BJ (cell line): ENCODE measurements around the gene FOXO4. TPM values are rescaled to one million over a fixed set of nuclear protein-coding genes. Genes with fewer than 3 reads are reported as not detected.

ENCODE experiments used
- CTCF ChIA-PET: fragments of 350-600 bp; formaldehyde crosslinking; extraction: SDS; loops from one replicate; lab custom pipeline; 2021; ENCODE audit warnings: antibody characterized with exemption, inconsistent platforms; lab: Yijun Ruan, JAX
- POLR2A ChIA-PET: fragments of 300-600 bp; sonication (Branson Sonifier 250); formaldehyde crosslinking; extraction: SDS; loops from one replicate; lab custom pipeline; 2021; ENCODE audit warnings: antibody characterized with exemption; lab: Charles Lee
- DNase-seq: peaks from one replicate; pipeline ENCODE4 v3.0.0-alpha.2; 2011; ENCODE audit warnings: low read depth
- H3K27me3 ChIP-seq: 2 replicates; pipeline ENCODE4 v1.6.0; 2011; ENCODE audit warnings: low read length; ENCODE audit not compliant: control insufficient read depth, insufficient read depth
- H3K36me3 ChIP-seq: 2 replicates; pipeline ENCODE4 v1.5.1; 2011; ENCODE audit warnings: low read length; ENCODE audit not compliant: control insufficient read depth, insufficient read depth
- H3K4me3 ChIP-seq: 2 replicates; pipeline ENCODE4 v1.5.1; 2011; ENCODE audit warnings: low read depth, mild to moderate bottlenecking, control low read depth, low read length
- polyA plus RNA-seq: library from polyadenylated mRNA; depleted of rRNA; stranded (reverse); fragments of >200 nt; gene quantifications from 2 replicates; pipeline ENCODE4 v1.2.3, GENCODE V29; 2011
- TF ChIP-seq, protein P1 (sequence below): IDR thresholded peaks from 2 replicates; pipeline ENCODE4 v1.5.1; 2011; ENCODE audit warnings: low read depth, mild to moderate bottlenecking, control low read depth, inconsistent platforms, low read length, moderate library complexity; ENCODE audit not compliant: insufficient read depth

The FOXO4 gene
- polyA plus RNA-seq, 1 experiment: 2.4 TPM

DNA sequence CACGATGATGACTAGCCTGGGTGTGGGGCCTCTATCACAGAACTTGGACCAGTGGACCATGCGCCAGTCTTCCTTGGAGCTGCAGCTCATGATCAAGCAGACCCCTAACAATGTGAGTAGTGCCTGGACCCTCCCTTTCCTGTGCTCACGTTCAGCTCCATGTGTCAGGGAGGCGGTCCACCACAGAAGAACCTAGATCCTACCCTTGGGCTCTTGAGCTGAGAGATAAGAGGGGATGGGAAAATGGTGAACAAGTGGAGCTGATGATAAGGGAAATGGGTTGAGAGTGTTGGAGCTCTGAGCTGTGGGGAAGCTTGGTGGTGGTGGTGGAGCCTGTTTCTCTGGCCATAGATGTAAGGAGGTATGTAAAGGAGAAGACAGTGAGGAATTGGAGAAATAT lies 35.9 kb downstream of the FOXO4 start:
- ChIA-PET POLR2A (no interaction called here), CTCF (interaction anchor here (0.9 to 3.9 kb wide), 4 partner anchors 11 to 161 kb away, joined by 3 to 19 read pairs (median 4); no protein-coding TSS in a partner anchor)
- TF ChIP-seq, protein P1, sequence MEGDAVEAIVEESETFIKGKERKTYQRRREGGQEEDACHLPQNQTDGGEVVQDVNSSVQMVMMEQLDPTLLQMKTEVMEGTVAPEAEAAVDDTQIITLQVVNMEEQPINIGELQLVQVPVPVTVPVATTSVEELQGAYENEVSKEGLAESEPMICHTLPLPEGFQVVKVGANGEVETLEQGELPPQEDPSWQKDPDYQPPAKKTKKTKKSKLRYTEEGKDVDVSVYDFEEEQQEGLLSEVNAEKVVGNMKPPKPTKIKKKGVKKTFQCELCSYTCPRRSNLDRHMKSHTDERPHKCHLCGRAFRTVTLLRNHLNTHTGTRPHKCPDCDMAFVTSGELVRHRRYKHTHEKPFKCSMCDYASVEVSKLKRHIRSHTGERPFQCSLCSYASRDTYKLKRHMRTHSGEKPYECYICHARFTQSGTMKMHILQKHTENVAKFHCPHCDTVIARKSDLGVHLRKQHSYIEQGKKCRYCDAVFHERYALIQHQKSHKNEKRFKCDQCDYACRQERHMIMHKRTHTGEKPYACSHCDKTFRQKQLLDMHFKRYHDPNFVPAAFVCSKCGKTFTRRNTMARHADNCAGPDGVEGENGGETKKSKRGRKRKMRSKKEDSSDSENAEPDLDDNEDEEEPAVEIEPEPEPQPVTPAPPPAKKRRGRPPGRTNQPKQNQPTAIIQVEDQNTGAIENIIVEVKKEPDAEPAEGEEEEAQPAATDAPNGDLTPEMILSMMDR: no peak
- no peak for DNase-seq
- Histone ChIP-seq H3K27me3 (no peaks in the 10 kb centered on the region), H3K4me3 (no peak overlapping the region), H3K36me3 (peaks cover 22% of the 10 kb centered on the region)

DNA sequence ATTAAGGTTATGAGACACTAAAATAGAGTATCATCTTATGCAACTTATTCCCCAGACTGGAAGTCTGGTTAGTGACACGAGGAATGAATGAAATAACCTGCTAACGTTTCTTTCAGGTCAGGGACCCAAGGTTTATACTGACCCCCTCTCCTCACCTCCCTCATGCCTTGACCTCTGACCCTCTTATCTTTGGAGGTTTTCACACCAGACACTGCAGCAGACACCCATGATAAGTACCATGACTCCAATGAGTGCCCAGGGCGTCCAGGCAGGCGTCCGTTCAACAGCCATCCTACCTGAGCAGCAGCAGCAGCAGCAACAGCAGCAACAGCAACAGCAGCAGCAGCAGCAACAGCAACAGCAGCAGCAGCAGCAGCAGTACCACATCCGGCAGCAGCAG lies 44.8 kb downstream of the FOXO4 start:
- no peak for DNase-seq
- CTCF ChIA-PET: no interaction called here
- Histone ChIP-seq H3K36me3 (peaks cover 7% of the 10 kb centered on the region; the same call in 1 of the 2 replicates), H3K27me3 (no peaks in the 10 kb centered on the region), H3K4me3 (no peak overlapping the region)
- POLR2A ChIA-PET: no interaction called here
- TF ChIP-seq, protein P1: no peak

DNA sequence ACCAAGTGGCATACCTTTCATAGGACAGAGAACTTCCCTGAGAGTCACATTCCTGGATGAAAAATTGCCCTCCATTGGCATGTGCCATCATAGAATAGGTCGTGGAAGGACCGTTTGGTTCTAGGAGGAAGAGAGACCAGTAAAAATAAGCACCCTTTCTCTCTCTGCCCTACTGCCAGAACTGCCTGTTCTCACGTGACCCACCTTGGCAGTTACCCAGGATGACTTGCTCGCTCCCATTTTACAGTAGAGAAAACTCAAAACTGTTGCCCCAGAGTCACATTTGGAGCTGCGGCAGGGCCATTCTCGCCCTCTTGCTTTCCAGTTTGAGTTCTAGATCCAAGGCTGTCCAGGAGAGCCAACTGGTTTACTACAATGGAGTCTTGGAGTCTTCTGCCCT lies 47.9 kb downstream of the FOXO4 start:
- no peak for DNase-seq
- Histone ChIP-seq H3K27me3 (no peaks in the 10 kb centered on the region), H3K36me3 (peaks cover 3% of the 10 kb centered on the region; the same call in 1 of the 2 replicates), H3K4me3 (no peak overlapping the region)
- CTCF ChIA-PET: interaction anchor here (0.9 kb wide), 1 partner anchor 35 kb away, joined by 3 read pairs; no protein-coding TSS in a partner anchor
- POLR2A ChIA-PET: no interaction called here
- TF ChIP-seq, protein P1: no peak

DNA sequence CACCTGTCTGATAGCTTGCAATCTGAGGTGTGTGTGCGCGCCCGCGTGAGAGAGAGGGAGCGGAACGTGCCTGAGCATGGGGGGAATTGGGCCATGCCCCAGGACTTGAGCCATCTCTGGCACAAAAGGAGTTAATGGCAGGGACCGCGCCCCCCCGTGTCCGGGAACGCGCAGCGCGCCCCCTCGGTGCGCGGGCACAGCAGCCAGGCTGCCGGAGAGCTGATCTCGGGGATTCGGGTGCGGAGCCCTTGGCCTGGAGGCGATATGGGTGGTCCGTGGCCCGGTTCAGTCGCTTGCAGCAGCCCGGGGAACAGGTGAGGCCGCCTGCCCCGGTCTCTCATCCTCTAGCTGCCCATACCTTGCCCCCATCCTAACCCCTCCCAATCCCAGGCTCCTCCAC lies 49.0 kb downstream of the FOXO4 start, which contains the start of gene NLGN3:
NLGN3 (plus strand) TSS at position 191 of the 400 bp plus-strand sequence. CDS start 2,909 bp downstream, outside the sequence.
- Histone ChIP-seq H3K36me3 (no peaks in the 10 kb centered on the region), H3K27me3 (no peaks in the 10 kb centered on the region), H3K4me3 (peak within 1 kb of the TSS; percentile 19)
- no peak for DNase-seq
- TF ChIP-seq, protein P1: no peak
- ChIA-PET CTCF (interaction anchor here (0.9 kb wide), 1 partner anchor 35 kb away, joined by 4 read pairs; no protein-coding TSS in a partner anchor), POLR2A (no interaction called here)

DNA sequence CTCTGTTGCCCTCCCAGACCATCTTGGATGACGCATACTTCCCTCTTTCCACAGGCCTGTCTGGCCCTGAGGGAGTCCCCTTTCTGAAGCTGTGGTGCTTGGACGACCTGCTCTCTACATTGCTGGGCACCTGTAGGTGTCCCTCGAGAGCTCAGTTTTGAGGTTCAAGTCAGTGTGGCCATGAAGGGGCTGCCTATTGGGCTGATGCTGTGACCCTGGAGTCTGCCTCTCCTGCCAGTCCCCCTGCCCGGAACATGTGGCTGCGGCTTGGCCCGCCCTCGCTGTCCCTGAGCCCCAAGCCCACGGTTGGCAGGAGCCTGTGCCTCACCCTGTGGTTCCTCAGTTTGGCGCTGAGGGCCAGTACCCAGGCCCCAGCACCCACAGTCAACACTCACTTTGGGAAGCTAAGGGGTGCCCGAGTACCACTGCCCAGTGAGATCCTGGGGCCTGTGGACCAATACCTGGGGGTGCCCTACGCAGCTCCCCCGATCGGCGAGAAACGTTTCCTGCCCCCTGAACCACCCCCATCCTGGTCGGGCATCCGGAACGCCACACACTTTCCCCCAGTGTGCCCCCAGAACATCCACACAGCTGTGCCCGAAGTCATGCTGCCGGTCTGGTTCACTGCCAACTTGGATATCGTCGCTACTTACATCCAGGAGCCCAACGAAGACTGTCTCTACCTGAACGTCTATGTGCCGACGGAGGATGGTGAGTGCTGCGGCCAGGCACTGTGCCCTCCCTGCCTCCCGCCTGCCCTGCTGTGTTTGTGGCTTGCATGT lies 52.0 kb downstream of the FOXO4 start:
- H3K4me3 ChIP-seq: no peak overlapping the region
- DNase-seq: no peak
- CTCF ChIA-PET: interaction anchor here (1.6 kb wide), 1 partner anchor 30 kb away, joined by 3 read pairs; the partner anchor contains the start of gene MED12
- H3K36me3 ChIP-seq: no peaks in the 10 kb centered on the region
- POLR2A ChIA-PET: no interaction called here
- no peaks in the 10 kb centered on the region for H3K27me3 ChIP-seq
- TF ChIP-seq, protein P1: no peak
